Measurements from ENCODE around the gene CHST12. TPM values are rescaled to one million over a fixed set of nuclear protein-coding genes. Genes with fewer than 3 reads are reported as not detected.
A peak's percentile ranks its signal among the peaks of the same experiment; 100 is the strongest.
"Not testable (repeated sequence)": the region's sequence is repeated elsewhere in the genome, so short reads cannot be mapped to it uniquely, and the experiment has no call there.

Gene CHST12
- total and polyA plus RNA-seq, 4 experiments from 2014 or later: 11.6 to 30.7 (median 26.0) TPM

- ChIA-PET CTCF (ENCODE audit: partially characterized antibody) (interaction anchor here (0.6 to 2.5 kb wide), 6 partner anchors 8 to 55 kb away, joined by 3 to 24 read pairs (median 3); no protein-coding TSS in a partner anchor), POLR2A (ENCODE audit: partially characterized antibody) (interaction anchor here (1.4 kb wide), 1 partner anchor 59 kb away, joined by 4 read pairs; the partner anchor contains the start of gene EIF3B)
- H3K4me3 ChIP-seq (ENCODE audit: low read length in 2 of 2): no peak overlapping the region
- H3K36me3 Mint-ChIP-seq: peaks cover 7 to 8% of the 10 kb centered on the region in 2 donors
- H3K27me3 Mint-ChIP-seq: no peaks in the 10 kb centered on the region
- H3K9me3 Mint-ChIP-seq: no peaks in the 10 kb centered on the region
- no peaks in the 10 kb centered on the region for H3K9me3 ChIP-seq (ENCODE audit: control insufficient read depth in 1 of 2, low read length in 2 of 2)
- no peaks in the 10 kb centered on the region for H3K36me3 ChIP-seq (ENCODE audit: insufficient read depth, low read length)
- H3K4me3 Mint-ChIP-seq: peak overlapping the region in 3 of 8 donors; percentile 5 to 20 (median 19)
- no peak overlapping the region for H3K27ac ChIP-seq (ENCODE audit: low read depth, low read length)
- no peaks in the 10 kb centered on the region for H3K27me3 ChIP-seq (ENCODE audit: insufficient read depth, low read length)
- H3K4me1 Mint-ChIP-seq: peaks cover 45 to 83% (median 60%) of the 10 kb centered on the region in 4 donors
- DNase-seq: no peak
- peaks cover 59% of the 10 kb centered on the region for H3K4me1 ChIP-seq (ENCODE audit: insufficient read depth, low read length)
- intact Hi-C loops (cut with micrococcal nuclease): no loop called here
- H3K27ac Mint-ChIP-seq: peak overlapping the region in 6 of 7 donors; percentile 23 to 87 (median 51)
Observed at GRCh38 chr7:2412587-2413201, 9.3 kb downstream of the CHST12 start.

- peaks cover 41% of the 10 kb centered on the region for H3K4me1 ChIP-seq (ENCODE audit: insufficient read depth, low read length)
- no peak for DNase-seq
- Mint-ChIP-seq H3K36me3 (peaks cover 5 to 10% of the 10 kb centered on the region in 2 donors), H3K9me3 (no peaks in the 10 kb centered on the region), H3K4me3 (peak overlapping the region in 1 of 8 donors; percentile 6), H3K4me1 (peaks cover 31 to 65% (median 42%) of the 10 kb centered on the region in 4 donors), H3K27ac (peak overlapping the region in 5 of 7 donors; percentile 10 to 72 (median 39)), H3K27me3 (no peaks in the 10 kb centered on the region)
- no peak overlapping the region for H3K4me3 ChIP-seq (ENCODE audit: low read length in 2 of 2)
- H3K36me3 ChIP-seq (ENCODE audit: insufficient read depth, low read length): no peaks in the 10 kb centered on the region
- H3K27me3 ChIP-seq (ENCODE audit: insufficient read depth, low read length): no peaks in the 10 kb centered on the region
- no peaks in the 10 kb centered on the region for H3K9me3 ChIP-seq (ENCODE audit: control insufficient read depth in 1 of 2, low read length in 2 of 2)
- ChIA-PET CTCF (ENCODE audit: partially characterized antibody) (no interaction called here), POLR2A (ENCODE audit: partially characterized antibody) (no interaction called here)
- intact Hi-C loops (cut with micrococcal nuclease): no loop called here
- H3K27ac ChIP-seq (ENCODE audit: low read depth, low read length): no peak overlapping the region
Observed at GRCh38 chr7:2416063-2416462, 12.7 kb downstream of the CHST12 start.

- POLR2A ChIA-PET (ENCODE audit: partially characterized antibody): interaction anchor here (1.0 to 2.3 kb wide), 2 partner anchors 9 to 11 kb away, joined by 5 to 13 read pairs; no protein-coding TSS in a partner anchor
- H3K27ac Mint-ChIP-seq: peak overlapping the region in 4 of 7 donors; percentile 34 to 72 (median 42)
- H3K27ac ChIP-seq (ENCODE audit: low read depth, low read length): no peak overlapping the region
Observed at GRCh38 chr7:2416650-2417049, 13.2 kb downstream of the CHST12 start.

GRCh38 chr7:2417178-2417577 is 13.8 kb downstream of the CHST12 start:
- H3K4me3 Mint-ChIP-seq; H3K9me3 ChIP-seq (ENCODE audit: control insufficient read depth in 1 of 2, low read length in 2 of 2); H3K27me3 Mint-ChIP-seq; DNase-seq; intact Hi-C loops (cut with micrococcal nuclease); H3K36me3 ChIP-seq (ENCODE audit: insufficient read depth, low read length); H3K4me3 ChIP-seq (ENCODE audit: low read length in 2 of 2); H3K27me3 ChIP-seq (ENCODE audit: insufficient read depth, low read length); H3K27ac ChIP-seq (ENCODE audit: low read depth, low read length); H3K9me3 Mint-ChIP-seq: not testable (repeated sequence)
- POLR2A ChIA-PET (ENCODE audit: partially characterized antibody): interaction anchor here (1.0 to 2.3 kb wide), 3 partner anchors 10 to 63 kb away, joined by 5 to 13 read pairs (median 7); partner anchors contain the start of gene EIF3B
- peaks cover 30% of the 10 kb centered on the region for H3K4me1 ChIP-seq (ENCODE audit: insufficient read depth, low read length)
- Mint-ChIP-seq H3K27ac (peak overlapping the region in 2 of 7 donors; percentile 24 to 75), H3K36me3 (peaks cover 8 to 10% of the 10 kb centered on the region in 2 donors), H3K4me1 (peaks cover 28 to 61% (median 39%) of the 10 kb centered on the region in 4 donors)
- CTCF ChIA-PET (ENCODE audit: partially characterized antibody): interaction anchor here (0.7 to 2.7 kb wide), 4 partner anchors 14 to 674 kb away, joined by 3 to 8 read pairs (median 4); no protein-coding TSS in a partner anchor

More at GRCh38 chr7:2416650-2417049, 13.2 kb downstream of the CHST12 start:
- H3K4me3 ChIP-seq (ENCODE audit: low read length in 2 of 2): no peak overlapping the region
- intact Hi-C loops (cut with micrococcal nuclease): no loop called here
- Mint-ChIP-seq H3K36me3 (peaks cover 5 to 10% of the 10 kb centered on the region in 2 donors), H3K27me3 (no peaks in the 10 kb centered on the region), H3K4me3 (peak overlapping the region in 1 of 8 donors; percentile 16), H3K4me1 (peaks cover 31 to 62% (median 42%) of the 10 kb centered on the region in 4 donors), H3K9me3 (no peaks in the 10 kb centered on the region)
- no peaks in the 10 kb centered on the region for H3K9me3 ChIP-seq (ENCODE audit: control insufficient read depth in 1 of 2, low read length in 2 of 2)
- no peaks in the 10 kb centered on the region for H3K36me3 ChIP-seq (ENCODE audit: insufficient read depth, low read length)
- H3K27me3 ChIP-seq (ENCODE audit: insufficient read depth, low read length): no peaks in the 10 kb centered on the region
- CTCF ChIA-PET (ENCODE audit: partially characterized antibody): interaction anchor here (0.7 to 1.6 kb wide), 3 partner anchors 17 to 673 kb away, joined by 3 to 4 read pairs (median 3); no protein-coding TSS in a partner anchor
- H3K4me1 ChIP-seq (ENCODE audit: insufficient read depth, low read length): peaks cover 35% of the 10 kb centered on the region
- DNase-seq: no peak

- peaks cover 8 to 10% of the 10 kb centered on the region in 2 donors for H3K36me3 Mint-ChIP-seq
- H3K4me3 Mint-ChIP-seq: peak overlapping the region in 7 of 8 donors; percentile 27 to 78 (median 56)
- peak overlapping the region; percentile 13 for H3K27ac ChIP-seq (ENCODE audit: low read depth, low read length)
- H3K27me3 Mint-ChIP-seq: no peaks in the 10 kb centered on the region
- POLR2A ChIA-PET (ENCODE audit: partially characterized antibody): interaction anchor here (1.7 to 2.3 kb wide), 2 partner anchors 13 to 64 kb away, joined by 7 to 13 read pairs; partner anchors contain the start of gene EIF3B
- H3K27me3 ChIP-seq (ENCODE audit: insufficient read depth, low read length): no peaks in the 10 kb centered on the region
- peak overlapping the region in 1 of 2 donors; percentile 13 for H3K4me3 ChIP-seq (ENCODE audit: low read length in 2 of 2)
- no peaks in the 10 kb centered on the region for H3K9me3 ChIP-seq (ENCODE audit: control insufficient read depth in 1 of 2, low read length in 2 of 2)
- peak overlapping the region; percentile 65 to 90 (median 85) for H3K27ac Mint-ChIP-seq
- peaks cover 25 to 53% (median 33%) of the 10 kb centered on the region in 4 donors for H3K4me1 Mint-ChIP-seq
- intact Hi-C loops (cut with micrococcal nuclease): no loop called here
- H3K9me3 Mint-ChIP-seq: no peaks in the 10 kb centered on the region
- peak; percentile 50 to 82 (median 54) for DNase-seq
- peaks cover 21% of the 10 kb centered on the region for H3K4me1 ChIP-seq (ENCODE audit: insufficient read depth, low read length)
- CTCF ChIA-PET (ENCODE audit: partially characterized antibody): interaction anchor here (1.6 to 2.7 kb wide), 2 partner anchors 13 to 16 kb away, joined by 4 to 8 read pairs; no protein-coding TSS in a partner anchor
- no peaks in the 10 kb centered on the region for H3K36me3 ChIP-seq (ENCODE audit: insufficient read depth, low read length)
Observed at GRCh38 chr7:2417981-2418481, 14.6 kb downstream of the CHST12 start.

- ChIA-PET POLR2A (ENCODE audit: partially characterized antibody) (no interaction called here), CTCF (ENCODE audit: partially characterized antibody) (interaction anchor here (0.6 to 3.0 kb wide), 3 partner anchors 8 to 11 kb away, joined by 3 to 10 read pairs (median 3); no protein-coding TSS in a partner anchor)
- Mint-ChIP-seq H3K27me3 (no peaks in the 10 kb centered on the region), H3K4me1 (peaks cover 19 to 38% (median 27%) of the 10 kb centered on the region in 4 donors), H3K27ac (no peak overlapping the region), H3K36me3 (peaks cover 8 to 10% of the 10 kb centered on the region in 2 donors), H3K4me3 (no peak overlapping the region), H3K9me3 (no peaks in the 10 kb centered on the region)
- DNase-seq: no peak
- intact Hi-C loops (cut with micrococcal nuclease): no loop called here
- H3K27ac ChIP-seq (ENCODE audit: low read depth, low read length): no peak overlapping the region
- H3K36me3 ChIP-seq (ENCODE audit: insufficient read depth, low read length): no peaks in the 10 kb centered on the region
- H3K4me3 ChIP-seq (ENCODE audit: low read length in 2 of 2): no peak overlapping the region
- H3K4me1 ChIP-seq (ENCODE audit: insufficient read depth, low read length): peaks cover 17% of the 10 kb centered on the region
- H3K9me3 ChIP-seq (ENCODE audit: control insufficient read depth in 1 of 2, low read length in 2 of 2): no peaks in the 10 kb centered on the region
- H3K27me3 ChIP-seq (ENCODE audit: insufficient read depth, low read length): no peaks in the 10 kb centered on the region
Observed at GRCh38 chr7:2420216-2420933, 17.0 kb downstream of the CHST12 start.
